GM19468 (cell line): Measurements from ENCODE around the gene CFHR5.
"Not testable (repeated sequence)": the region's sequence is repeated elsewhere in the genome, so short reads cannot be mapped to it uniquely, and the experiment has no call there.

Experiments used
- ATAC-seq: cut with Tn5 transposase; IDR thresholded peaks from one replicate; pipeline ENCODE4 v1.9.1; 2021; ENCODE audit warnings: mild to moderate bottlenecking, moderate library complexity, moderate number of reproducible peaks; ENCODE audit not compliant: unreplicated experiment; ENCODE audit errors: extremely low read depth

Gene CFHR5

DNA sequence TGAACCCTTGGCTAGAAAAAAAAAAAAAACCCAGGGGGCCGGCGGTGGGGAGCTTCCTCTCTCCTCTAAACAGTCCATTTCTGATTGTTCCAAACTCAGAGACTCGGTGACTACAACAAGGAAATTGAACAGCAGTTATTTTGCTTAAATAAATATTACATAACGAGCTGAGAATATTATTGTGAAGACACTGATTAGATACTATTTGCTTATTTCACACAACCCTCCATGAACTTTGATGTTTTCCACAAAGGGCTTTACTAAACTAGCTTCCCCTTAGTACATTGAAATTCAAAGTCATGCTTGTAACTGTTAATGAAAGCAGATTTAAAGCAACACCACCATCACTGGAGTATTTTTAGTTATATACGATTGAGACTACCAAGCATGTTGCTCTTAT, at the start of gene CFHR5:
Gene CFHR5 (plus strand): TSS at position 279 of the 400 bp plus-strand sequence. CDS start 109 bp downstream, at position 388.
- ATAC-seq: no peak

DNA sequence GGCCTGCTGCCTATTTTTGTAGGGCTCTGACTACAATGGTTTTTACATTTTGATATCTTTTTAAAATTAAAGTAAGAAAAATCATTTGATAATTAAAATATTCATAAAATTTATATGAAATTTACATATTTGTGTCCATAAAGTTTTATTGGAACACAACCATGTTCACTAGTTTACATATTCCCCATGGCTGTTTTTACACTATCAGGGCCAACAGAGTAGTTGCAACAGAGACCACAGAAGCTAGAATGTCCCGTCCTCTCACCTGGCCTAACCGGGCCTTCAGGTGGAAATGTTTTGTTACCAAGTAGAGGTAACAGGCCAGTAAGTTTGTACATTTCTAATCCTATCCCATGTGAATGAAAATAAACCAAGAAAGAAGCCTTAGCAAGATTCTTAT, 44.5 kb upstream of the CFHR5 start:
- not testable (repeated sequence) for ATAC-seq

DNA sequence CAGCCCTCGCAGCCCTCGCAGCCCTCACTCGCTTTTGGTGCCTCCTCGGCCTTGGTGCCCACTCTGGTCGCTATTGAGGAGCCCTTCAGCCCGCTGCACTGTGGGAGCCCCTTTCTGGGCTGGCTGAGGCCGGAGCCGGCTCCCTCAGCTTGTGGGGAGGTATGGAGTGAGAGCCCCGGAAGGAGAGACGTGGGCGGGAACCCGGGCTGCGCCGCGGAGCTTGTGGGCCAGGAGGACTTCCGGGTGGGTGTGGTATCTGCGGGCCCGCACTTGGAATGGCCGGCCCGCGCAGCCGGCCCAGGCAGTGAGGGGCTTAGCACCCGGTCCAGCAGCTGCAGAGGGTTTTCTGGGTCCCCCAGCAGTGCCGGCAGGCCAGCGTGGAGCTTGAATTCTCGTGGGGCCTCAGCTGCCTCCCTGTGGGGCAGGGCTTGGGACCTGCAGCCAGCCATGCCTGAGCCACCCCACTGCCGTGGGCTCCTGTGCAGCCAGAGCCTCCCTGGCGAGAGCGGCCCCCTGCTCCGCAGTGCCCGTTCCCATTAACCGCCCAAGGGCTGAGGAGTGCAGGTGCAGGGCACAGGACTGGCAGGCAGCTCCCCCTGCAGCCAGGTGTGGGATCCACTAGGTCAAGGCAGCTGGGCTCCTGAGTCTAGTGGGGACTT, 43.7 kb upstream of the CFHR5 start:
- no peak for ATAC-seq

DNA sequence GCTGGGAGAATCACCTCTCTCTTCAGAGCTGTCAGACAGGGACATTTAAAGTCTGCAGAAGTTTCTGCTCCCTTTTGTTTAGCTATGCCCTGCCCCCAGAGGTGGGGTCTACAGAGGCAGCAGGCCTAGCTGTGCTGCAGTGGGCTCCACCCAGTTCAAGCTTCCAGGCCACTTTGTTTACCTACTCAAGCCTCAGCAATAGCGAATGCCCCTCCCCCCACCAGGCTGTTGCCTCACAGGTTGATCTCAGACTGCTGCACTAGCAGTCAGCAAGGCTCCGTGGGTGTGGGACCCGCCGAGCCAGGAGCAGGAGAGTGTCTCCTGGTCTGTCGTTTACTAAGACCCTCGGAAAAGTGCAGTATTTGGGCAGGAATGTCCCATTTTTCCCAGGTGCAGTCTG, 35.9 kb upstream of the CFHR5 start:
- not testable (repeated sequence) for ATAC-seq

DNA sequence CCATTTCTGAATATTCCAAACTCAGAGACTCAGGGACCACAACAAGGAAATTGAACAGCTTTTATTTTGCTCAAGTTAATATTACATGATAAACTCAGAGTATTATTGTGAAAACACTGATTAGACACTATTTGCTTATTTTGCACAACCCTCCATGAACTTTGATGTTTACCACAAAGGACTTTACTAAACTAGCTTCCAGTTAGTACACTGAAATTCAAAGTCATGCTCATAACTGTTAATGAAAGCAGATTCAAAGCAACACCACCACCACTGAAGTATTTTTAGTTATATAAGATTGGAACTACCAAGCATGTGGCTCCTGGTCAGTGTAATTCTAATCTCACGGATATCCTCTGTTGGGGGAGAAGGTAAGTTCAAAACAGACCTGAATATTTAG, 33.8 kb upstream of the CFHR5 start, which contains the start of gene CFHR2:
Gene CFHR2 (plus strand): TSS at position 171 of the 400 bp plus-strand sequence. CDS start 143 bp downstream, at position 314.
- ATAC-seq: not testable (repeated sequence)

DNA sequence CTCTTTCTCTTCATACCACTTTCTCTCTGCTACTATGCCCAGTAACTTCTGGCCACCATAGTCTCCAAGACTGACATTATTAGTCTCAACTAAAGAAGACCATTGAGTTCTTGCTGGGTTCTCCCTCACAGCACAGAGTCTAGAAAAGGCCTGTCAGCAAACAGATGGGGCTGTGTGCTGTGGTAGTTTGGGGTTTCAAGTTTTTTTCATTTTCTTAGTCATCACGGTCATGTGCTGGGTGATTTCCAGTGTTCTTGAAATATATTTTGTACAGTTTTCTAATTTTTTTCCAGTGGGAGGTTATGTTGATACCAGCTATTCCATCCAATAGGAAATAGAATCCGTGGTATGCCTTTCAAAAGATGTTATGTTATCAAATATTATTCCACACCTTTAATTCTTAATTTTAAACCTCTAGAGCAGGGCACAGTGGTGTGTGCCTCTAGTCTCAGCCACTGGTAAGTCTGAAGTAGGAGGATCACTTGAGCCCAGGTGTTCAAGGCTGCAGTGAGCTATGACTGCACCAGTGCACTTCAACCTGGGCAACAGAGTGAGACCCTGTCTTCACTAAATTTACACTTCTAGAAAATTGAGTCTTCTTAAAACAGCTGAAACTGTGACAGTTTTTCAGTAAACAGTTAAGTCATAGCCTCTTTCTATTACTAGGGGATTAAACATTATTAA, 25.5 kb upstream of the CFHR5 start:
- peak; percentile 69 for ATAC-seq

DNA sequence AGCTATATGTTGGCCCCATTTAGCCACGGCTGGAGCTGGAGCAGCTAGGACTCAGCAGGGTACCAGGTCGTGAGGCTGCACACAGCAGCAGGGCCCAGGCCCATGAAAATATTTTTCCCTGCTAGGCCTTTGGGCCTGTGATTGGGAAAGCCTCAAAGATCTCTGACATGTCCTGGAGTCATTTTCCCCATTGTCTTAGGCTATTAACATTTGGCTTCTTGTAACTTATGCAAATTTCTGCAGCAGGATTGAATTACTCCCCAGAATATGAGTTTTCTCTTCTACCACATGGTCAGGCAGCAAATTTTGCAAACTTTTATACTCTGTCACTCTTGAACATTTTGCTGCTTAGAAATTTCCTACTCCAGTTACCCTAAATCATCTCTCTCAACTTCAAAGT, 22.6 kb upstream of the CFHR5 start:
- ATAC-seq: no peak

DNA sequence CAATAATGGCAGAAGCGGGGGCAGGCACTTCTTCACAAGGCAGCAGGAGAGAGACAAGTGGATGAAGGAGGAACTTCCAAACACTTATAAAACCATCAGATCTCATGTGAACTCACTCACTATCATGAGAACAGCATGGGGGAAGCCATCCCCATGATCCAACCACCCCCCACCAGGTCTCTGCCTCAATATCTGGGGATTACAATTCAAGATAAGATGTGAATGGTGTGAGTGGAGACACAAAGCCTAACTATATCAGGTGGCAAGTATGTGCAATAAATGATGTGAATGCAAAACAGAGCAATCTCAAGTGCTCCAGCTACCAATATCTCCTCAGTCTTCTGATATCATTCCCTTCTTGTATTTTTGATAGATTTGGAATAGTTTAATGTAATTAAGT, 21.4 kb upstream of the CFHR5 start:
- ATAC-seq: no peak

DNA sequence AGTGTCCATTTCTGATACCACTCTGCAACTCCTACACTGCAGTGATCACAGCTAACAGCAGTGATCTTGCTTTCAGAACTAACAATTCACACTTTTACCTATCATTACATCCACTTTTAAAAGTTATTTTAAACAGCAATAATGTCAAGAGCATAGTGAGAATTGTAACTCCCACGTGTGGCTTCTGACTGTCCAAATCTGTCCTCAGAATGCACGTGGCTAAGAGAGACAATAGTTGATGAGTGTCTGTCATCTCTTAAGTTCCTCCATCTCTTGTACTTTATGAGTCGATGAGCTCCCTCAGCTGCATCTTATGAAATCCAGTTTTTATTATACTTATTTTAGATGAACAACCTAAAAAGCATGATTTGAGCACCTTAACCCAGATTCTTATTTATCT, 16.5 kb upstream of the CFHR5 start:
- no peak for ATAC-seq

DNA sequence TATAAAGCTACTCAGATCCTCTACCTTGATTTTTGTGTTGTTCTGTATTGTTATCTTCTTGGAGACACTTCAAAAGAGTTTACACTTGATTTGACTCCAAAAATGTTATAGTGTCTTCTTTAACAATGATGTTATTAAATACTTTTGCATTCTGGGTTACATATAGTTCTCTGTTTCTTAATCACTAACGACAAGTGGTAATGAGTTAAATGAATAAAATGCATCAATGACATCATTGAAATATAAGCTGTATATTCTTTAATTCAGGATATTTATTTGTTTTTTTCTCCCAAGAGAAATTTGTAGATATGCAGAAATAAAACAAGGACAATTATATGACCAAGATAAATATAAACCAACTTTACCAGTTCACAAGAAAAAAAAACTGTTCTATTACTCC, 7.2 kb upstream of the CFHR5 start:
- ATAC-seq: no peak

DNA sequence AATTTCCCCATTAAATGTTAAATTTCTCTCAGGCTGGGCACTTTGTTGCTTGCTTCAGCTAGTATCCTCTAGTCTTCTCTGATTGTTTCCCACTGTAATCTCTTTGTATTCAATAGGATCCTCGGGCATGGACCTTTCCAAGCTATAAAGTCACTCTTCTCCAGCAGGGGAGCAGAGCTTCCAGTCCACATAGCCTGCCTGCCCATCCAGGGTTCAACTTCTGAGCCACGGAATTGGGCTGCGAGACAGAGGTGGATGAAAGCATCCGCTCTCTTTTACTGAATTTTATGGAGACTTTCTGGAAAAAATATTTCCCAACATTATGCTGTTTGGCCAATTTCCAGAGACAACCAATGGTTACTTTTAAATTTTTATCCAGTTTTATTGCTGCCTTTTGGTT, 1.1 kb upstream of the CFHR5 start:
- no peak for ATAC-seq

DNA sequence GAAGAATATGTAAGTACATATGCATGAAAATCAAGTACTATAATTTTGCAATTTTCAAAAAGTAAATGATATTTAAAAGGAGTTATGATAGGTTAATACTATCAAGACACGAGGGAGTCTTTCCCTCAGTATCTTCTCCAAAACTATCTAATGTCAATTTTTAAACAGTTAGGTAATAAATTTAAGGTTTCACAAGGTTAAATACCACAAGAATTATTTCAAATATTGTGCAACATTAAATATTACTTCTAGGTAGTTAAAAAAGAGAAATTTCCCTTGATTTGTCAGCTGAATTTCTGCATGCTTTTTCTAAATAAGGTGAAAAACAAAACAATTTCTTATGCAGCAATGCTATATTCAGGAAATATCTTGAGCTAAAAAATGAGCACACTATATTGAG, 3.5 kb downstream of the CFHR5 start:
- ATAC-seq: no peak

DNA sequence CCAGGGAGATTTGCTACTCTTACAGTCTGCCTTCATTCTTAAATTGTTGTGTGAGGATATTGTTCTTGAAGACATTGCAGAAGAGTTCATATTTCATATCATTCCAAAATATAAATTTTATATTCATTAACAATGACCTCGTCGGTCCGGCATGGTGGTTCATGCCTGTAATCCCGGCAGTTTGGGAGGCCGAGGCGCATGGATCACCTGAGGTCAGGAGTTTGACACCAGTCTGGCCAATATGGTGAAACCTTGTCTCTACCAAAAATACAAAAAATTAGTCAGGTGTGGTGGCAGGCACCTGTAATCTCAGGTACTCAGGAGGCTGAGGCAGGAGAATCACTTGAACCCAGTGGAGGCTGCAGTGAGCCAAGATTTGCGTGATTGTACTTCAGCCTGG, 4.9 kb downstream of the CFHR5 start:
- ATAC-seq: not testable (repeated sequence)

DNA sequence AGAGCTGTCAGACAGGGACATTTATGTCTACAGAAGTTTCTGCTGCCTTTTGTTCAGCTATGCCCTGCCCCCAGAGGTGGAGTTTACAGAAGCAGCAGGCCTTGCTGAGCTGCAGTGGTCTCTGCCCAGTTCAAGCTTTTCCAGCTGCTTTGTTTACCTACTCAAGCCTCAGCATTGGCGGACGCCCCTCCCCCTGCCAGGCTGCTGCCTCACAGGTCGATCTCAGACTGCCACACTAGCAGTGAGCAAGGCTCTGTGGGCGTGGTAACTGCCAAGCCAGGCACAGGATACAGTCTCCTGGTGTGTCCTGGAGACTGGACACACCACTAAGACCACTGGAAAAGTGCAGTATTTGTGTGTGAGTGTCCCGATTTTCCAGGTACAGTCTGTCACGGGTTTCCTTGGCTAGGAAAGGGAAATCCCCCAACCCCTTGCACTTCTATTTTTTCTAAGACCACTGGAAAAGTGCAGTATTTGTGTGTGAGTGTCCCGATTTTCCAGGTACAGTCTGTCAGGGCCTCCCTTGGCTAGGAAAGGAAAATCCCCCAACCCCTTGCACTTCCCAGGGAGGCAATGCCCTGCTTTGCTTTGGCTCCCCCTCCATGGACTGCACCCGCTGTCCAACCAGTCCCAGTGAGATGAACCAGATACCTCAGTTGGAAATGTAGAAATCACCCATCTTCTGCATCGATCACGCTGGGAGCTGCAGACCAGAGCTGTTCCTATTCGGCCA, 14.7 kb downstream of the CFHR5 start:
- ATAC-seq: not testable (repeated sequence)

DNA sequence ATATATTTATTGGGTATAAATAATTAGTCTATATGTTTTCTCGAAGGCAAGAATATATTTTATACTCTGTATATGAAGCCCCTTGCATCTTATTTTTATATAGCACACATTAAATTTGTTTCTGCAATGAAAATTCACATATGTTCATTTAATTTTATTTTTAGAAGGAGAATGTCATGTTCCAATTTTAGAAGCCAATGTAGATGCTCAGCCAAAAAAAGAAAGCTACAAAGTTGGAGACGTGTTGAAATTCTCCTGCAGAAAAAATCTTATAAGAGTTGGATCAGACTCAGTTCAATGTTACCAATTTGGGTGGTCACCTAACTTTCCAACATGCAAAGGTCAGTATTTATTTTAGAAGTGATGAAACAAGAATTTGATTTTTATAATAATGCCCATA, 16.6 kb downstream of the CFHR5 start:
- no peak for ATAC-seq

DNA sequence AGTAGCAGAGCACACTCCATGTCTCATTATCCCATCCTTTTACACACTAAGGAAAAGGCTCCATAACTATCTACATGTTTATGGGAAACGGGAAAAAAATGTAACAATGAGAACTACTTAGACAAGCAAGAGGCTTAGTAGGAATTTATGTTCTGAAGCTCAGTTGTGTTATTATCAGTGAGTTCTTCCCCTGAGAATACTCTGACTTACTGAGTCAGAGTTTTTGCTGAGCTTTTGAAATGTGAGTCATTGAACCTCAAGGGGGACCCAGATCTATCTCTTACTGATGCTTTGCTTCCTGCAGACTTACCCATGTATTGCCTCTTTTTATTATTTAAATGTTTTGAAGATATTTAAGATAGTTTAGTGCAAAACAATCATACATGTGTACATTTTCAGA, 20.1 kb downstream of the CFHR5 start:
- ATAC-seq: no peak

DNA sequence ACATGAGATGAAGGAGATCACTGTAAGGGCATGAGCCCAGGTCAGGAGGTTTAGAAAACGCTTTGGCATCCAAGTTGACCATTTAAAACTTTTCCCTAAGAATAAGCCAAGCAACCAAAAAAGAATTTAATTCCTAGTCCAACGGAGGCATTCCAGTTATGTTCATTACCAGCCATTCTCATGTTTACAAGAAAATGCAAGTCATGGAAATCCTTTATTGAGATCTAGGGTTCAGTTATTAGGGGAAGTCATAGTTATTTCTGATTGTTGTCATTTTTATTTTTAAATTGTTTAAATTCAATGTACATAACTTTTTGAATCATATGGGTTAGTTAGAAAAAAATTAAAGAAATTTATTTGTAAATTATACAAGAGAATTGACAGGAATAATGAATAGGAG, 24.5 kb downstream of the CFHR5 start:
- ATAC-seq: no peak

DNA sequence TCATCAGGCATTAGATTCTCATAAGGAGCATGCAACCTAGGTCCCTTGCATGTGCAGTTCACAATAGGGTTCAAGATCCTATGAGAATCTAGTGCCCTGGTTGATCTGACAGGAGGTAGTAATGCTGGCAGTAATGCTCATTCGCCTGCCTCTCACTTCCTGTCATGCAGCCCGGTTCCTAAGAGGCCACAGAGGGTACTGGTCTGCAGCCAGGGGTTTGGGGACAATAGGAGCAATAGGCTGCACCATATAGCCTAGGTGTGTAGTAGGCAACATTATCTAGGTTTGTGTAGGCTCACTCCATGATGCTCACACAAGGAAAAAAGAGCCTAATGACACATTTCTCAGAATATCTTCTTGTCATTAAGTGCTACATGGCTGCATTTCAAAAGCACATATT, 25.8 kb downstream of the CFHR5 start:
- ATAC-seq: no peak

DNA sequence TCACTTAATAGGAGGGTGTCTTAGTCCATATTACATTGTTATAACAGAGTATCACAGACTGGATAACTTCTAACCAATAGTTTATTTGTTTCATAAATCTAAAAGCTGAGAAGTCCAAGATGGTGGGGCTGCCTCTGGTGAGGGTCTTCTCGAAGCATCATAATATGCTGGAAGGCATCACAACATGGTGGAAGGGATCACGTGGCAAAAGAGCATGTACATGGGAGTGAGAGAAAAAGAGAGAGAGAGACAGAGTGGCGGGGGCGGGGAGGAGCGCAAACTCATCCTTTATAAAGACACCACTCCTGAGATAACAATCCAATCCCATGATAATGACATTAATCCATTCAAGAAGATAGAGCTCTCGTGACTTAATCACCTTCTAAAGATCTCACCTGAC, 31.5 kb downstream of the CFHR5 start:
- no peak for ATAC-seq

DNA sequence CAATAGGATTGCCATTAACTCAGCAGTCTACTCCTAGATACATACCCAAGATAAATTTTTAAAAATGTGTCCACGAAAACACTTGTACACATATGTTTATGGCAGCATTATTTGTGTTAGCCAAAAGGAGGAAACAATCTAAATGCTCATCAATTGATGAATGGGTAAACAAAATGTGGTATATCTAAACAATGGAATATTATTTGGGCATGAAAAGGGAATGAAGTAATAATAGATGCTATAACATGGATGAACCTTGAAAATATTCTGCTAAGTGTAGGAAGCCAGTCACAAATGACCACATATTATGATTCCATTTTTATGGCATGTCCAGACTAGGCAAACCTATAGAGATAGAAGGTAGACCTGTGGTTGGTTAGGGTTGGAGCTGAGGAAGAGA, 34.3 kb downstream of the CFHR5 start:
- no peak for ATAC-seq

DNA sequence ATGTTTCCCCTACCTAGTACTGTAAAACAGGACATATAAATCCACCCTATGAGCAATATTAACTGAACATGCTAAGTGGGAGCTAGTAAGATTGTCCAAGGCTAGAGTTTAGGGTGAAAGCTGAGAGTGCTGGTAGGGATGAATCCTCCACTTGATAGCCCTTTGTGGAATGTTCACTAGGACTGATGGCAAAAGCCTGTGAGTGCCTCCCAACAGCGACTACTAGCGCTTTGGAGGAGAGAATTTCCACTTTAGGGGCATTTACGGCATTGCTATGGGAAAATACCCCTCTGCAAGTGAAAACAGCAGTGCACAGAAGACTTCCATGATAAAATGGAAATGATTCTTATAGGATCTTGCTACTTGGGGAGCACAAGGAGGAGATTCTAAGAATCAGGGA, 35.9 kb downstream of the CFHR5 start:
- ATAC-seq: no peak
